HG03342 (cell line): ENCODE measurements around the gene CRHR2.

Experiments
- ATAC-seq: cut with Tn5 transposase; IDR thresholded peaks from one replicate; pipeline ENCODE4 v1.9.1; 2021; ENCODE audit warnings: mild to moderate bottlenecking, moderate library complexity; ENCODE audit not compliant: unreplicated experiment

Gene CRHR2

DNA sequence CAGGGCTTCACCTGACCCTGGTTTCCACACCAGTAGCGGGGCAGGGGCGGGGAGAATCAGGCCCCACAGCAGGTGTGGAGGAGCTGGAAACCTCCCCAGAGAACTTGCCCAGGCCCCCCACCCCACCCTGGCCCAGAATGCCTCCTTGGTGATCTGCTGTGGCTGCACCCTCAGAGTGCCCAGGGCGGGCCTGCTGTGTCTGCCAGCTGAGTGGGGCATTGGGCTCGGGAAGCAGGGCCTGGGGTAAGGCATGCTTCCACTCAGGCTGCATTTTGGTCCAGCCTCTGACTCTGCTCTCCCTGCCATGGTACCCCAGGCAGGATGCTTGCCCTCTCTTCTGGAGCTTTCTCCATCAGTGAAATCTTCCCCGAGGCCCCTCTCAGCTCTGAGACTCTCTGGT, 1.1 kb upstream of the CRHR2 start:
- ATAC-seq = no peak

DNA sequence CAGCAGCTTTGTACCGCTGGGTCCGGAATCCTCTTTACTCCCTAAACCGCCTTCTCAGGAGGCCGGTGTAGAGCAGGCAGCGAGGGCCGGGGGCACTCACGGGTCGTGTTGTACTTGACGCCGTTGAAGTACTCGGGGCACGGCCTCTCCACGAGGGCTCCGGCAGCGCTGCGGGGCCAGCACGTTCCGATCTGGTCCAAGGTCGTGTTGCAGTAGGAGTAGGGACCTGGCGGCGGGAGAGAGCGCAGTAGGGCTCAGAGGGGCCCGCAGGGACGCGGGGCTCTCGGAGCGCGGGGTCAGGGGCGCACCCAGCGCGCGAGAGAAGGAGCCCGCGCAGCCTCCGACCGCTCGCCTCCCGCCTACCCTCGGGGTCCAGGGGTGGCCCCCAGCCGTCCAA, 443 bp downstream of the CRHR2 start:
- no peak for ATAC-seq

DNA sequence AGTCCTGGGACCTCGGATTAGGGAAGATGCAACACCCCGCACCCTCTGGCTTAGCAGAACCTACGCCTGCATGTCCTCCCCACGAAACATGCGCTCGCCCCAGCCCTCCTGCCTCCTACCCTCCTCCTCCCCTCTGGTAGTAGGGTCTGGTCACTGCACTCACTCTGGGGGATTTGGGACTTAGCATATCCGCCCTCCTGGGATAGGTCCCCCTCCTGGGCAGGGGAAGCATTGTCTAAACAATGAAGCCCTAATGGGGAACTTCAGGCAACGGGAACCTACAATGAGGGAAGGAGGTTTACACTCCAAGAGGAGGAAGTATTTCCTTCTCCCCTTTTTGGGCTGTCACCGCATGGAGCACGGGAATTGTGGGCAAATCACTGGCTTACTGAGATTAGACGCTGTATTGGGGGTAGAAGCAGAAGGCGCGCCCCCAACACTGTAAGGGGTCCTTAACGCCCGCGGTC, 892 bp downstream of the CRHR2 start:
- no peak for ATAC-seq

DNA sequence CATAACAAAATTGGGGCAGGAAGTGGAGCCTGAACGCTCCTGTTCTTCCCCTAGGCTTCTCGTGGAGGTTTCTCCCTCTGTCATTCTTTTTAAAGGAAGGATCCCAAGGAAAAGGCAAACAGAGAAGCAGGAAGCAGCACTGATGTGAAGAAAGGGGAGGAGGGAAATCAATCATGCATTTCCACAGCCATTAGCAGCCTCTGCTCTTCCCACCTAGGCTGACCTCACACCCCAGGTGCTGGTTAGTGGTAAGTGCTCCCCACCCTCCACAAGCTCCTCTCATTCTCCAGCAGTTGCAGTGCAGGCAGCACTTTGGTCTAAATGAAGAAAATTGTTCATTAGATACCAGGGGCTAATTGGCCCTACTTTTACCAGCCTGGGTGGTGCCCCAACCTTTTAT, 2.6 kb downstream of the CRHR2 start:
- ATAC-seq = no peak

DNA sequence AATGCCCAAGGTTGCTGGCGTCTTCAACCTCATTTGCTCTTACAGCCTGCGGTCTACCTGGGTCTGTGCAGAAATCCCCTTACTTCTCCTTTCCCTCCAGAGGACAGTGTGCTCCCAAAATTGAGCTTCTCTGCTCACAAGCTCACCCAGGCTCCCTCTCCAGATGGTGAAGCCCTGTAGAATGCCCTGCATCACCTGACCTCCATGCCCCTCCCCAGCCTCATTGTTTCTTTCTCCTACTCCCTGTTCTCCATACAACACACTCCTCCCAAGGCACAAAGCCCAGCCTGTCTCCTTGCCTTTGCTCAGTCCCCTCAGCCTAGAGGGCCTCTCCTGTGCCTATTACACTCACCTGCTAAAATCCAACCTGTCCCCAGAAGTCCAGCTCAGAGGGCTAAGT, 3.5 kb downstream of the CRHR2 start:
- no peak for ATAC-seq

DNA sequence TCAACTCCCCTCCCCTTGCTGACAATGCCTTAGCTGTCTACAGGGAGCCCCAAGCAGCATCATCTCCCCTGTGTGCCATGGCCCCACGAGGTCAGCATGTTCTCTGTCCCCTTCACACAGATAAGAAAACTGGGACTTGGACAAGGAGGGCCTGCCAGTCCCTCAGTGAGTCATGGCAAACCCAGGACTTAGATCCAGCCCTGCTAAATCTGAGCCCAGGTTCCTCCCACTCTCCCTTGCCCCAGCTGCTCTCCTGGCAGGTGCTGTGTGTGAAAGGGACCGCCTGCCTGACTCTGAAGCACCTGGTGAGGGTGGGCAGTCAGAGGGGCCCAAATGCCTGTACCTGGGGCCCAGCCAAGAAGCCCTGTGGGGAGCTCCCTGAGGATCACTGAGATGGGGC, 7.4 kb downstream of the CRHR2 start:
- no peak for ATAC-seq

DNA sequence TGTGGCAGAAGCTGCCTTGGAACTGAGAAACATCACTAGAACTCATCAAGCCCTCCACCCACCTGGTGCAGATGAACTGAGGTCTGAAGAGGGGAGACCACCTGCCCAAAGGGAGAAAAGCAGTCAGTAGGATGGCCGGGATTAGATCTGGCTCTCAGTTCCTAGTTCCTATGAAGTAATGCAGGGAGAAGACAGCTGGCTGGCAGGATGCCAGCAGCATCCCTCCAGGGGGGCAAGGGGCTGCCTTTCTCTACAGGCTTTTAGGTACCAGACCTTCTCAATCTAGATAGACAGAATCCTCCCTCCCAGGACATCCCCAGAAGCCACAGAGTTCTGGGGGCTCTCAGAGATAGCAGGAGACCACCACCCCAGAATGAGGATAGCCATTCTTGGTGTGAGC, 7.8 kb downstream of the CRHR2 start:
- ATAC-seq = no peak

DNA sequence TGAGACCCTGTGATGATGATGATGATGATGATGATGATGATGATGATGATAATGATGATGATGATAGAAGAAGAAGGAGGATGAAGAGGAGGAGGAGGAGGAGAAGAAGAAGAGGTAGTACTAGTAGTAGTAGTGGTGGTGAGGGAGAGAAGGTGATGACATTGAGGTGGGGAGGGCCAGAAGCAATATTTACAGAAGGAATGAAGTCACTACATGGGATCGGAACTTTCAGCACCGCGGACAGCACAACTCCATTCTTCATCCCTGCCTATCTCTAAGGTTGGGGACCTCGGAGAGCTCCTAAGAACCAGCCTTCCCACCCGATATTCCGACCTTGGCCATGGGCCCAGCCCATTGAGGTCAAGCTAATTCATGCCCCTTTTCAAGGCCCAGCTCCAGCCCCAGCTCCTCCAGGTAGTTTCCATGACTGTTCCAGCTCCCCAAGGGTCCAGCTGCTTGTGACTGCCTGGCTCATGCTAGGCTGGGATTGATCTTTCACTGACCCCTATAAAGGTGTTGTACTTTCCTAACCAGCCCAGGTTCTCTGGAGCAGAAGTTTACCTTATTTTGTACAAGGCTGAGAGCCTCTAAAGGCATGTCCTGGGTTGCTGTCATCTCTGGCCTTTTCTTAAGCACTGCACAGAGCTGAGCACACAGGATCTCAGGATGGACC, 10.3 kb downstream of the CRHR2 start:
- no peak for ATAC-seq

DNA sequence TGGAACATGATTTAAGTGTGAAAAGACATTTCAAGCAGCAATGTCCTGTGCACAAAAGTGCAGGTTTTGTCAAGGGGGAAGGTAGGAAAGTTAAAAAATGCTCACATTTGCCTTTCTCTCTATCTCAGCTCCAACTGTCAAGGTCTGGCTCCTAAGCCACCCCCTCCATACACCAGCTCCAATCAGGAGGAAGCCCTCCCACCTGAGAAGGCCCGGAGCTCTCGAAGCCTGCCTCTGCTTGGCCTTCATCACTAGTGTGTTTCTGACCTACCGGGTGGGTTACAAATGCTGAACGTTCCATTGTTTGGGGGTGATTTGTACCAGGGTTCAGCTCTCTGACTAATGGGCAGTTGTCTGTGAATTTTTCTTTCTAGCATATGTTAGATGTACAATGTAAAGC, 14.2 kb downstream of the CRHR2 start:
- ATAC-seq = no peak

DNA sequence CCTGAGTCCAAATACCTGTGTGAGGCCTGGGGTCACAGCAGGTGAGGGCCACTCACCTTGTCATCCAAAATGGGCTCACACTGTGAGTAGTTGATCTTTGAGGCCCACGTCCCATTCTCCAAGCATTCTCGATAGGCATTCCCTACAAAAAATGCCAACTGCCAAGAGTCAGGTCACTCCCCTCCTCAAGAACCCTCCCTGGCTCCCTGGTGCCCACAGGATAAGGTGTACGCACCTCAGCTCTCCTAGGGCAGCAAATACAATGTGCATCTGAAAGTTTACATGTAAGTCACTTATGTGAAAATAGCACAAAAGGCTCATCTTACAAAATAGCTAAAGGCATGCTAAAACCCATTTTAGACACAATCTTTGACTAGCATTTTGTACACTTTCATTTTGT, 15.1 kb downstream of the CRHR2 start:
- no peak for ATAC-seq

DNA sequence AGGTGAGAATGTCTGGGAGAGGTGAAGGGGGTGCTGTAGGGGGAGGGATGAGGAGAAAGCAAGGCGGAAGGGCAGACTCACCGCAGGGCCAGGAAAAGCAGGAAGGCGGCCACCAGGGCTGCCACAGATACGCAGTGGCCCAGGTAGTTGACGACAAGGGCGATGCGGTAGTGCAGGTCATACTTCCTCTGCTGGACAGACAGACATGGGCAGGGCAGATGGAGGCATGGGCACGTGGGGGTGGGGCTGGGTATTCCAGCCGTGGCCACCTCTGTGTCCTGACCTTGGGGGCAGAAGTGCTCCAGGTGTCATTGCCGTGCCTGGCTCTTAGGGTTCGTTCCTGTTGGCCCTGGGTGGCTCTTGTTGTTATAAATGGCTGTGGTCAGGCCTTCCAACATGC, 16.8 kb downstream of the CRHR2 start:
- ATAC-seq = no peak

DNA sequence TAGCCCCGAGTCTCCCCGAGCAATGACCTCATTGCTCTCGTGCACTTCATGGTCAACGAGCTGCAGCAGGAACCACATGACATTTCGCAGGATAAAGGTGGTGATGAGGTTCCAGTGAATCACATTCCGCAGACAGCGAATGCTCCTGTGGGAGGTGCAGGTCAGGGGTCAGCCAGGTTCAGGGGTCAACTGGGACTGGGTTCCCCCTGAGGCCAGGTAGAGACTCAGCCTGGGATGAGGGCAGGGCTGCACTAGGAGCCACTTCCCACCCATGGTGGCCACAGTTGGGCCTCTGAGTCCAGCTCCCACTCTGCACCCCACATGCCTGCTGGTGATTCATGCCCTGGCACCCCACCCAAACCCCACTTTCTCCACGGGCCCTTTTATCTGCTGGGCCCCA, 17.2 kb downstream of the CRHR2 start:
- no peak for ATAC-seq

DNA sequence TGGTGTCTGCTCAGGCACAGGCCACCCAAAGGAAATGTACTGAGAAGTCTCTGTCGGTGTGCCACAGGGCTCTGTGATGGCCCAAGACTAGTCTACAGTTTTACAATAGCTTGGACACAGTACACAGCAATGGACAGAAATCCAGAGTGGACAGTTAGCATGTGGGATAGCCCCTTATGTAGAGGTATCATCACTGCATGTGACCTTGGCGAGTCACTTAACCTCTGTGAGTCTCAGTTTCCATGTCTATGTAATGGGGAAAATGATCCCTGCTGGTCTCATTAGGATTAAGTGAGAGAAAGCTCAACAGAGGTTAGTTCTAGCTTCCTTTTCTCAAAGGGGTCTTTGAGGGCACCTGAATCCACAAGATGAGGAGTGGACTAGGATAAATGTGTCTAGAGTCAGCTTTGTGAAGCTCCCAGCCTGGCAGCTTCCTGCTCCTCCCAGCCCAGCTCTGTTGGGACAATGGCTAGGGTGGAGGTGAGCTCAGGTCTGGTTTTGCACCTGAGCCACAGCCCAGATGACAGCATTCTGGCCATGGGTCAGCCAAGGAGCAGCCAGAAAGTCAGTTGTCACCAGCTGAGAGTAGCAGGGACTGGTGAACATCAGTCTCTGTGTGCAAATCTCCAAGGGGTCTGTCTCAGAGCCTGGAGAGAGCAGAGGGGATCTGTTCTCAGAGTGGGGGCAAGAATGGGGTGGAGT, 17.9 kb downstream of the CRHR2 start:
- ATAC-seq = no peak

DNA sequence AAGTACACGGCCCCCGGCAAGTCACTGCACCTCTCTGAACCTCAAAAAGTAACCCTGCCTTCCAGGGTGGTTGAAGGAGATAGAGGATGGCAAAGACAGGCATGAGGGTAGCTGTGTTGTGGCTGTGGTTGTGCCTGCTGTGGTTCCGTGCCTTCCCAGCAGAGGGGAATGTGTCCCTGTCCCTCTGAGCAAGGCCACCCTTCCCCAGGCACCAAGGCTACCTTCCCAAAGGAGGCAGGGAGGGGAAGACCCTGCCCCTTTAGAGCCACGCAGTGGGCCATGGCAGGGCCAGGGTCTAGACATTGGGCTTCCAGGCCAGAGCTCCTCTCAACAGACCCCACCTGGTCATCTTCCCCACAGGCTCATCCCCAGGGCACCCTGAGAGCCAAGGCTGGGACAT, 18.8 kb downstream of the CRHR2 start:
- ATAC-seq = no peak

DNA sequence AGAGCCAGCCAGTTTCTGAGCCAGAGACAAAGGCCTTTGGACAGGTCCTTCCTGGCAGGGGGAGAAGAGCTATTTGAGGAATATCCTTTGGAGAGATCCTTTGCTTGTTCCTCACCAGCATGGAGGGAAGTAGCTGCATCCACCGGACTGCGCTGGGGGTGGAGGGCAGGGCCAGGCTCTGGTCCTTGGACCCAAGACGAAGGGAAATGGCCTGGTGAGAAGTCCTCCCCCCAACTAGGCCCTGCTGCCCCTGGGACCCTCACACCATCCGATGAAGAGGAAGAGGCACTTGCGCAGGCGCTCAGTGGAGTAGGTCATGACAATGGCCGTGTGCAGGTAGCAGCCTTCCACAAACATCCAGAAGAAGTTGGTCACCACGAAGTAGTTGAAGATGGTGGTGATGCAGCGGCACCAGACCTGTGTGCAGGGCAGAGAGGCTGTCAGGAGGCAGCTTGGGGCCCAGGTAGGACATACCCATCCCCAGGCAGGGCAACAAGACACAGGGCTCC, 19.8 kb downstream of the CRHR2 start:
- no peak for ATAC-seq

DNA sequence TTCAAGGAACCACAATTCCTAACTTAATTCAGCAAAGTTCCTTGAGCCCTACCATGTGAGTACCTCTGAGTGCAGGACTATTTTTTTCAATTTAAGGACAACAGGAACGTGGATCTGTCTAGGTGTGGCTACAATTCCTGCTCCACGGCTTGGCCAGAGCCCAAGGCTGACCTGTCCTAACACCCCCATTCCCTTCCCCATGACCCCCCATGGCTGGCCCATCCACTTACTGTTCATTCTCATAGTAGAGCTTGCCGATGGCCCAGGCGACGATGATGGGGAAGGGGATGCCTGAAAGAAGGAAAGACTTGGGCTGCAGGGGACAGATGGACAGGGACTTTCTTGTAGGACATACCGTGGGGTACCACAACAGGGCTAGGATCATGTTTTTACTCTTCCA, 20.3 kb downstream of the CRHR2 start:
- no peak for ATAC-seq

DNA sequence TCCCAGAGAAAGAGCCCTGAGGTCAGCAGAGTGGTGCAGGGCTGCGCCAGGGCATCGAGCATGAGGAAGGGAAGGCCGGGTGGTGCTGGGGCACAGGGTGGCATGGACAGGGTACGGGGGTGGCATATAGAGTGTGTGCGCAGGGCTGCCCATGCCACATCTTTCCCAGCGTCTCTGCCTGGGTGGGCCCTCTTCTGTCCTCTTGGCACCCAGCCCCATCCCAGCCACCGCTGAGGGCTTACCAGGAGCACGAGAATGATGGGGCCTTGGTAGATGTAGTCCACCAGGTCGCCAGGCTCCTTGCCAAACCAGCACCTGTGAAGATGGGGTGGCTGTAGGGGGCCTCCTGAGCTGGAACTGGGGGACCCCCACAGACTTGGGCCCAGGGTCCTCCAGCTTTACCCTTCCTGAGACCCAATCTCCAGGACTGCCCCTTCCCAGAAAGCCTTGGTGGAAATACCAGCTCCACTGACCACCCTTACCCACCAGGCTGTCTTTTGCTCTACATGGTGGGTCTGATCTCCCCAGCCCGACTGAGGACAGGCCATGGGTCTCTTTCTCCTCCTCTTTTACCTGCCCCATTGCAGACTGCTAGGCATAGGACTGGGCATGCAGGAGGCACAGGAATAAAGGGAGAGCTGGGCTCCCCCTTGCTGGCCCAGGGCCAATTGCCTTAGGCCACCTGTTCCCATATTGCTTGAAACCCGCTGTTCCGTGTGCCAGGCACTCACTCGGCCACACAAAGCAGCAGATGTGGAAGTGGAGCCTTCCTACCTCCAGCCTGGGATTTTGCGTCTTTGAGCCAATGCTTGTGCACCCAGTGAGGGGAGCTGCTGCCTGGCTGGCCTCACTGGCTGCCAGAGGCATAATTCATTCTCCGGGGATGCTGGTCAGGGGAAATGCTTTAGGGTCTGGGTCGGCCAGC, 21.7 kb downstream of the CRHR2 start:
- no peak for ATAC-seq

DNA sequence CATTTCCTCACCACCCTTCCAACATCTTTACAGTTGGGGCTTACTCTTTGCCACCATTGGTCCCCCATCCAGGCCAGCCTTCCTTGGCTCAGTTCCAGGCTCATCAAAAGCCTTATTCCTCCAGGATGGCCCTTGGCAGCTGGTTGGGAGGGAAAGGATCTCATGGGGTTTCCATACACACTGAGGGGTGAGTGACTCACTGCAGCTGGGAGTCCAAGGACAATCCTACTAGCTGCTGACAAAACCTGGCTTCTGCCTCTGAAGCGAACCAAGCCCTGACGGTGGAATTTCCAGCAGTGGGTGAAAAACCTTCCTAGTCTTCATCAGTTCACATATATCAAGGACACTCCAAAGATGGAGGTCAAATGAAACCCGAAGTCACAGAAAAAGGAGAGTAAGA, 22.9 kb downstream of the CRHR2 start:
- ATAC-seq = no peak

DNA sequence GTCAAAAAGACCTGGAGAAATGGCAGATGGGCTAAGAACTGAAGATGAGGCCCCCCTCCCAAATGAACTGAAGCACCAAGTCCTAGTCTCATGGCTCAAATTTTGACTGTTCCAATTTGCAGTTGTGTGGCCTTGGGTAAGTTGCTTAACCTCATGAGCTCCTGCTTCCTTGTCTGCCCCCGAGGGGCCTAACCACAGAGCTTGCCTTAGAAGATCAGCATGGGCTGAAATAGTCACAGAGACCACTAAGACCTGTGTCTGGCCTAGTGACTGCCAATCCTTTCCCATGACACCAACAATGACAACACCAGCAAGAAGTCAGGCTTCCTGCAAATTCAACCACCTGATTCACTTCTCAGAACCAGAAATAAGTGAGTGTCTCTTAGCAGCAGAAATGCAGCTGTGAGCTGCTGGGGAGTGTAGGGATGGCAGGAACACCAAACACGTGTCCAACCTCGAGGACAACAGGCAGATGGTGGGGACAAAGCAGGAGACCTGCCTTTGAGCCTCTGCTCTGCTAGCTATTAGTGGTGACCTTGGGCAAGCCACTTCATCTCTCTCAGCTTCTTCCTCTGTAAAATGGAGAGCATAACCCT, 23.7 kb downstream of the CRHR2 start:
- ATAC-seq = no peak

DNA sequence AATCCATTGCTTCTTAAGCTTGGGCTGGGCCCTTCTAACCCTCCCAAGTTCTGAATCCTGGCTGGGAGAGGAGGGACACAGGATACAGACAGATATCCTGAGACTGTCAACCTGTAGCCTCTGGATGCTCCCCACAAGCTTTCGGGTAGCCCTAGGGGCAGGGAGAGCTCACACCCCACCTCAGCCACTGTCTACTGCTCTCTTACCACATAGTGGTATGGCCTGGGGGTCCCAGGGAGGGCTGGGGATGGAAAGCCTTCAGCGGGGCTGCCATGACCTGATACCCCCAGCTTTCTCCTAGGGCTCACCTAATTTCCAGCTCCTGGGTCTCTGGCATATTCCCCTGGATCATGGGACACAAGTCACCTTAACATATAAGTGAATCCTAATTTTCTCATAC, 25.1 kb downstream of the CRHR2 start:
- ATAC-seq = no peak
